Activated T-cell treated with anti-CD3 and anti-CD28 coated beads for 4 hours (primary cell): ENCODE measurements around the gene CFAP161.
"Not testable (repeated sequence)": the region's sequence is repeated elsewhere in the genome, so short reads cannot be mapped to it uniquely, and the experiment has no call there.

ENCODE experiments used
- DNase-seq: peaks from one replicate; pipeline ENCODE4 v3.0.0-alpha.2; 2020

Gene CFAP161

DNA sequence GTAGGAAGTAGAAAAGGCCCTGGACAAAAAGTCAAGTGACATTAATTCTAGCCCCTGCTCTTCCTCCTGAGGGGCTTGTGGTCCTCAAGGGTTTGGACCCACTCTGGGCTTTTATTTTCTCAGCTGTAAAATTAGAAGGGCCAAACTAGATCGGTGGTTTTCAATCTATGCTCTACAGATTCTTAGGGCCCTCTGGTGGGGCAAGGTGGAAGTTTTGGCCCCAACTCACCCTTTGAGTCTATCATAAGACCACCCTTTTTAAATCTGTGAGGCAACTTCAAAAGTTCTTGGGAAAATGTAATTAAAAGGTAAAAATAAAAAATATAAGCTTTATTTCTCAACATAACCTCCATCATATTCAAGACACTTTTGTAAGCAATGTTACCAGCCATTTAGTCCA is 25.6 kb upstream of the CFAP161 start:
- DNase-seq: no peak

DNA sequence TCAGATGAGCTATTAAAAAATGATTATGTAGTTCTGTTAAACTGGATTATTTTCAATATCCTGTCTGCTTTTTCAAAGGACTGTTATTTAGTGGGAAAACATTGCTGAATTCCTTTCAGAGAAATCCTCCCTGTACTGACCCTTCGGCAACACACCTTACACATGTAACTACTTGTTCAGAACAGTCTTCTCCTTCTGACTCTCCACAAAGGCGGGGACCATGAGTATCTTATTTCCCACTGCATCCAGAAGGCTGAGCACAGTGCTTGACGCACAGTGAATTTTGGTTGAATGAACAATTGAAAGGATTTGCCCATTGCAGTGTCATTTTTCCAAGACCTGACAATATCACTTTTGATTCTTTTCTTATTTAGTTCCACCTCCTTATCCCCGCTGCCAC is 23.1 kb upstream of the CFAP161 start:
- no peak for DNase-seq

DNA sequence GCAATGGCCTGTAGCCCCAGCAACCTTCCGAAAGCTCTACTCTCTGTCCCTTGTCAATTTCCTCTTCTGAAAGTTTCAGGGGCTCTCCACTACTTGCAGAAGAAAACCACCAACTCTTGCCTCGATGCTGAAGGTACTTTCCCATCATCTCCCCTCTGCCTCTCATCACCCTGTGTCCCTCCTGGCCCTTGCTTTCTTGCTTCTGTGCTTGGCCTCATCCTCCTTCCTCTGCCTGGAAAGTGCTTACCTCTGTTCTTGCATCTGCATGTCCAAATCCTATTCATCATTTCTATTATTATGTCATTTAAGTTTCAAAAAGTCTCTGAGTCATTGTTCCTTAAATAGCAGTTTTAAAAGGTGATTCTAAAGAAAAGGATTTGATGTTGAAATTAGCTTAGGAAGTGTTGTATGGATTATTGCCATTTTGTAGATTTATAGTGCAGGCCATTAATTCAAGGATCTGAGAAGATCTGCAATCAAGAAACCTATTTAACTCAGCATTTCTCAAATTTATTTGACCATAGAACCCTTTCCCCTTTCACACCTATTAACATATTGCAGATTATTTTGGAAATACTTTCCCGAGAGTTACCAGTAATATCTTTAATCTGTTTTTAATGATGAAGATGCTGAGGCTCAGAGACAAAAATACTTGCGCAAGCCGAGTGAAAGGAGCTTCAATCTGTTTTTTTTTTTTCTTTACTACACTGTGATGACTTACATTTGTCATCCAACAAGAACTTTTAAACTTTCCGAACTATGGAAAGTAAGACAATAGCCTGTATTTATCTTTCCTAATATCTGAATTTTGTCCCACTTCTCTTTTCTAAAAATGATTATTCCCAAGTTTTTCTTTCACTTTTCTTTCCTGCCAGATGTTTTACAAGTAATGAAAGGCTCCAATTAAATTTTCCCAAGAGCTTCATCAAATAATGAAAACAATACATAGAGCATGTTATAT is 22.3 kb upstream of the CFAP161 start:
- no peak for DNase-seq

DNA sequence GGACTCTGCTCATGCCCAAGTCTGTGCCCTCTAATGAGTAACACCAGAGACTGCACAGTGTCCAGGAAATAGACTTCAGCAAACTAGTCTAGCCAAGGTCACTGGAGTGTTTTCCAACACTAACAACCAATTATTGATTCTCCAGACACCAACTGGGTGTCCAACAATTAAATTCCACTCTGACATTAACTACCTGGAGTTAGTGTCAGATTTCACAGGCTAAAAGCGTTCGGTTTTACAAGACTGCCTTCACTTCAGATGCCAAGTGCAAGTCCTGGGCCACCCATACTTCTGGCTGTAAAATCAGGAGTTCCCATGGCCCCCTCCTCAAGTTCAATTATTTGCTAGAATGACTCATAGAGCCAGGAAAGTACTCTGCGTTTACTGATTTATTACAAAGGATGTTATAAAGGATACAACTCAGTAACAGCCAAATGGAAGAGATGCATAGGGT is 20.8 kb upstream of the CFAP161 start:
- no peak for DNase-seq

DNA sequence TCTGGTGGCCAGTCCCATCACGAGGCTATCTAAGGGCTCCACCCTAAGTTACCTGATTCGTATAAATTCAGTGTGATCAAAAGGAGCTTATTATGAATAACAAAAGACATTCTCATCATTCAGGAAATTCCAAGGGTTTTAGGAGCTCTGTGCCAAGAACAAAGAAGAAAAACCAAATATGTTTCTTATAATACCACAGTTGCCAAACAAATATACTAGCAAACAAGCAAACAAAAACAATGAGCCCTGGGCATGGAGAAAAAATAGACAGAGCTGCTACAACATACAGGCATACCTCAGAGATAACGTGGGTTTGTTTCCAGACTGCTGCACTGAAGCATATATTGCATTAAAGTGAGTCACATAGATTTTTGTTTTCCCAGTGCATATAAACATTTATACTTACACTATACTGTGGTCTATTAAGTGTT is 20.2 kb upstream of the CFAP161 start:
- DNase-seq: no peak

DNA sequence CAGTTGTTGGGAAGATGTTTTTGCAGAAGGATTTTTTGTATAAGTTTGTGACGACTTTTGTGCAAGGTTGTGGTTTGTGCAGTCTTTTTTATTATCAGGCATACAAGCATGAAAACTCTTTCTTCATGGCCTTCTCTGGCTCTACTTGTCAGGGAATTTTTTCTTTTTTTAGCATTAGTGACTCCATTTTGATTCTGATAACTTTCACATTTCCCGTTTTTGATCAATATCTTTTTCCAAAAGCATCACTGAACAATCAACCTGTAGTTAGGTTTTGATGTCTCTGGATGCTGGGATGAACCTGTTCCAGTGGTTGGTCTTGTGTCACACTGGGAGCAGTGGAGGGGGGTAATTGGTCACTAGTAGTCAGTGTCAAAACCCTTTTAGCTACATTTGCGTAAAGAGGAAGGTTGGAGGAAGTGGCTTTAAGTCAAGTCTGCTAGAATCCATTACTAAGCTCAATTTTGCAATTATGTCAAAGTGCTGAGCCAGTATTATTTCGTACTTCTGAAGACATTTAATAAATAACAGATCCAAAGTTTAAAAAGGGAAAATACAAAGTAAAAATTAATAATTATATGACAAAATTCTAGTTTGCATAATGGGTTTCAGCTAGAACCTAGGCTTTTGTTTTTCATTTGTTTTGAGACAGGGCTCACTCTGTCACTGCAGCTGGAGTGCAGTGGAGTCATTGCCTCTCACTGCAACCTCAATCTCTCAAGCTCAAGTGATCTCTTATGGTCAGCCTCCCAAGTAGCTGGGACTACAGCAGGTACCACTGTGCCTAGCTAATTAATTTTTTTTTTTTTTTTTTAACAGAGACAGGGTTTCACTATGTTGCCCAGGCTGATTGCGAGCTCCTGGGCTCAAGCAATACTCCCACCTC is 18.8 kb upstream of the CFAP161 start:
- DNase-seq: no peak

DNA sequence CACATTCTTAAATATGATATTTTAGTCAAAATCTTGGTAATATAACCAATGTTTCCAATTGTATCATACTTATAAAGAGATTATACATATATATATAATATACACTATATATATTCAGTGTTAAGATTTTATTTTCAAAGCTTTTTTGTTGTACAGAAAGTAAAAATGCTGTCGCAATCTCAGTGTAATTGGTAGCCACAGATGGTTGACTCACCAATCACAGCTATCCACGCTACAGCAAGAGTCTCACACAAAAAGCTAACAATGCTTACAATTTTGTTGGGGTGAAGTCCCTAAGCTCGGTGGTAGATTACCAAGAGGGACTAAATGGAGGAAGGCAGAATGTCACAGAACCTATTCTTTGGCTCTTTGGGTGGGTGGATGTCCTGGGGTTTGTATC is 16.9 kb upstream of the CFAP161 start:
- no peak for DNase-seq

DNA sequence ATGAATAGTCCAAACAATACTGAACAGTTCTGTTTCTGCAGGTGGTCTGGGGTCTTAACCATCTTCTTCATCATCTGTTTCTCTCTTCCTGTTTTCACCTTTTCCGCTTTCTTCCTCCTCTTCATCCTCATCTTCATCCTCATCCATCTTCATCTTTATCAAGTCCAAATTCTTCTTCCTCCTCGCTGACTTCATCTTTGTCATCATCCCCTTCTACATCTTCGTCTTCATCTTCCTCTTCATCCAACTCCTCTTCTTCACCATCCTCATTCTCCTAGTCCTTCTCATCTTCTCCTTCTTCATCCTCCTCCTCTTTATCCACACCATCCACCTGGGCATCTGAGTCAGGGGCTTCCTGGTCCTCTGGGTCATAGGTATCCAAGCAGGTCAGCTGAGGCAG is 16.5 kb upstream of the CFAP161 start:
- DNase-seq: no peak

DNA sequence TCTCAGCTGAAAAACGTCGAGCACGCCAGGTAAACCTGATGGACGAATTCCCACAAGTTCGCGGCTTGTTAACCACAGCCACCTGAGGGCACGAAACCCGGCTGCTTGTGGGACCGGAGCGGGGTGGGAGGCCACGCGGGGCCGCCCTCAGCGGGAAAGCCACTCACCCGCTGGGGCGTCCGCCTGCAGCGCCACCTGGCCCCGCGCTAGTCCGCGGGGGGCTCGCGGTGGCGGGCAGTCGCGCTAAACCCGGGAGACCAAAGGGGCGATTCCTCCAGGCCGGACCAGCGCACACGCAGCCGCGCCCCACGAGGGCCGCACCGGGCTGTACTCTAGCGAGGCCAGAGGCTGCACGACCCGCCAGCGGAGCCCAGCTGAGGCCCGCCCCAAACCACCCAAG is 15.7 kb upstream of the CFAP161 start:
- DNase-seq: no peak

DNA sequence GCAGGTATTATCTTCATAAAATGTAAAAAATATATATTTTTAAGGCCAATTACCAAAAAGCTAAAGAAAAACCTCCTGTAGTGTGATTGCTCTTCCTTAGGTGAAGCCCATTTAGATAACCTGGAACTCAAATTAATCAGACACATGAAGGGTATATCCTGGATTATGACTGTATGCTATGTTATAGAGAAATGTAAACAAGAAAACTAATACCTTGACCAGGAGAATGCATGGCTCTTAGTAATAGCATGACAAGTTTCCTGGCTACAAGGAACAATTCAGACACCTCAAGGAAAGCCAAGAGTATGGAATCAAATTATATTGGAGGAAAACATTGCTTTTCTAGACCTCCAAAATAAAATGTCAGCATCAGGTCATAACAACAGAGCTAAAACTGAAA is 14.0 kb upstream of the CFAP161 start:
- DNase-seq: no peak

DNA sequence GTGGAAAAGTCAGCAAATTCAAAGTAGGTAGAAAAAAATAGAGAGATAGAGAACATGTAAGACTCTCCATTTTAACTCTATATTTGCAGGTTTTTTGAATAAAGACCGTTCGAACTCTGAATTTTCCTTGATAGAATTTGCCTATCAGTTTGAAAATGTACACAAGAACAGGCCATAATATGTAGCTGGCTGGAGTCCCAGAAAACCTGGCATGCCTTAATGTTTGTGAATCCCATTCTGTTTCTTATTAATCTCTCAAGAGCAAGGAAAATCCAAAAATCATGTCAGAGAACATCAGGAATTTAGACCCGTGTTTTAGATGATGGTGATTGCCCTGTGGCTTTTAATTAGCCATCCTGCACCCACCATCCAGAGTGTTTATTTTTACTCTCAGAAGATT is 7.2 kb upstream of the CFAP161 start:
- DNase-seq: no peak

DNA sequence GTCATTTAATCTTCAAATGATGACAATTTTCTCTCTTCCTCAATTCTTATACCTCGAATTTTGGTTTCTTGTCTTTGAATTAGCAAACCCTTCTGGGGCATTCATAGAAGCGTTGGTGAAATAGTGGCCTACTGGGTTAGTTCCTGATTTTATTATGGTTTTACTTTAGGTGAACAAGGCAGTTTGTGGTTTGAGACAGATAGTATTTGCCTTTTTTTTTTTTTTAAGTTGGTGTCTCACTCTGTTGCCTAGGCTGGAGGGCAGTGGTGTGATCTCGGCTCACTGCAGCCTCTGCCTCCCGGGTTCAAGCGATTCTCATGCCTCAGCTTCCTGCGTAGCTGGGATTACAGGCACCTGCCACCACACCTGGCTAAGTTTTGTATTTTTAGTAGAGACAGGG is 7.4 kb downstream of the CFAP161 start:
- not testable (repeated sequence) for DNase-seq

DNA sequence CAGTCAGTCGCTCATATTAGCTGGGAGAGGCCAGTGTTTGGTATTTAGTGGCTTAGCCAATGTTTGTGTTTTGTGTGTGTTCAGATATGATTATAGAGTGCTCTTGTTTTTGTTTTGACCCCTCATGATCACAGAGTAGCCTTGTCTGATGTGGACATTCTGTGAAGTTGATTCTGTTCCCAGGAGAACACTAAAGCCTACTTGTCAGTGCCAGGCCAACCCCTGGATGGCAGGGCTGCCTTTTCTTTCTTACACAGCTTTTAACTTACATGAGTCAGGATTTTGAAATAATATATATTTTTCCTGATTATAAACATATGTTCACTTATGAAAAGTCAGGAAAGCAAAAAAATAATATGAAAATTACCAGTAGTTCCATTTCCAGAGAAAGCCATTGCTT is 11.9 kb downstream of the CFAP161 start:
- no peak for DNase-seq

DNA sequence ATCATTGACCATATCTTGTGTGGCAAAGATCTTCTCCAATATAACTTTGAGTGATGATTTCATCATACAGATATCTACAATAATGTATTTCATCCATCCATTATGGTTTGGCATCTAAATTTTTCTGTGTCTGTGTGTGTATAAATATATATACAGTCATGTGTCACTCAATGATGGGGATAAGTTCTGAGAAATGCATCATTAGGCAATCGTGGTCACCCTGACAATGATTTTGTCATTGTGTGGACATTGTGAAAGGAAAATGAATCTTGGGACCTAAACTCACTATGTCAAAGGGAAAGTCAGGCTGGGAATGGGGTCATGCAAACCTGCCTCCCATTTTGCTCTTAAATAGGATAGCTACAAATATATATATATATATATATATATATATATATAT is 12.4 kb downstream of the CFAP161 start:
- DNase-seq: no peak

DNA sequence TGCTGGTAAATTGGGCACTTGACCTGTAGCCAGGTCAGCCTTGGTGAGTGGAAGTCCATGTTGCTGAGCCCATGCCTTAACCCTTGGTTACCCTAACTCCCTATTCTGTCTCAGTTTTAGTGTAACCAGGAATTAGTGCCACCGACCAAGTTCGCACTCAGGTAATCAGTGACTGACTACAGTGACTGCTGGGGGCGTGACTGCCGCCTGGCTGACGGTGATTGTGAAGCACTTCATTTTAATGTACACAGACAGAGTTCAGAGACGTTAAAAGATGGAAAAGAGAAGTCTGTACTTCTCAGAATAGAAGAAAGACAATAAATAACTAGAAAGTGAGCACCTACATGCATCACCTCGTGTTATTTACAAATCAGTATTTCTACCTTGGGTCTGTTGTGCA is 17.3 kb downstream of the CFAP161 start:
- DNase-seq: no peak

DNA sequence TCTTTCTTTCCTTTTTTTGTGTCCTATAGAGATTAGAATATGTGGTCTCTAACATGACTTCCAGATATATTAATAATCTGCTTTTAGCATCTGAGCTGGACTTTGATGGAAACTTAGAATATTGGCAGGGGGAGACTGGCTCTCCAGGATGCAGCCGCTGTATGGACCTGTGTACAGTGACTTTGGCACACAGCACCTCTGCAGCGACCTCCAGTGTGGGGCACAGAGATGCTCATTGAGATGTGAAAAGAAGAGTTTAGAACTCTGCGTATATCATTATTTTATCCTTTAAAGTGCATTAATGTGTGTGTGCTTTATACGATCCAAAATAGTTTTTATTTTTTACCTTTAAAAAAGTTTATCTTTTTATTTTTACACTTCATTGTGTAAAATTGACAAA is 18.3 kb downstream of the CFAP161 start:
- no peak for DNase-seq

DNA sequence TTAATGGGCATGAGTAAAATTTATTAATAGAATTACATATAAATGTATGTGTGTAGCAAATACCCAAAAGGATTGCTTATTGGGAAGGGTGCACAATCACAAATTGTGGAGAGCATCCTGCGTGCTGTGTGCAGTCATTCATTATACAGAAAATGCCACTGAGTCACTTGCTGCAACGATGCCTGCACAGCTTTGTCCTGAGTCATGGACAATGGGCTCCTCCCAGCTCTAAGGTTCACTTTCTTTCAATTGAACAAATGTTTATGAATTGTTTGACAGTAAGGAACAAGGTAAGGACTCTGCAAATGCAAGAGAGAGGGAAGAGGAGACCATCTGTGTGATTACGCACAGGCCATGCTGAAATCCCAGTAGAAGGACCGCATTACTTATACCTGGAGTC is 18.7 kb downstream of the CFAP161 start:
- DNase-seq: no peak

DNA sequence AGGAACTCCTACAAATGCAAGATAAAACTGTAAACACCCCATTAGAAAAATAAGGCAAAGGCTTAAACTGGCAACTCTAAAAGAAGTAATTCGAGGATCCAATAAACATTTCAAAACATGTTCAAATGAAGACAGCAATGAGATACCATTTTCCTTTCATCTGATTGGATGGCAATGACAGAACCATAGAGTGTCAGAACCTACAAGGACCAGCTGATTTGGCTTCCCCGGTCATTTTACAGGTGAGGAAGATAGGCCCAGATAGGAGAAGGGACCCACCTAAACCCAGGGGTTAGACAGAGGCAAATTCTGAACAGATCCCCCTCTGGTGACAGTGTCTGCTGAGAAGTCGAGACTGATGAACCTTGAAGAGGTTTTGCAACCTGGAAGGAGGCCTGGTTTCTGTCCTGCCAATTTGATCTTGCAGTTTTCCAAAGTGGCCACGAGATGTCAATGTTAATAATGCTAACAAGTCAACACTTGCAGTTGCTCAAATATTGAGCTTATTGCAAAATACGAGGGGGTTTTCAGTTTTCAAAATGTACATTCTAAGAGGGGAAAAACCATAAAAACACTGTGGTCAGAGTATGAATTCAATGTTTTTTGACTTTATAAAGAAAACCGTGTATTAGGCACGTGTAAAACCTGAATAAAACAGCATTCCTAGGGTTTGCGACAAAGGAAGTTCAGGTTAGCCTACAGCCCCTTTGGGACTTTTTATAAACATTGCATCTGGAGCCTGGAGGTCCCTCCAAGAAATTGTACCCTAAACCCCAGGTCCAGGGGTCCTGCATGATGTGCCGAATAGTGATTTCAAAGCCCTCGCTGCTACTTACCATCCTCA is 21.5 kb downstream of the CFAP161 start:
- no peak for DNase-seq

DNA sequence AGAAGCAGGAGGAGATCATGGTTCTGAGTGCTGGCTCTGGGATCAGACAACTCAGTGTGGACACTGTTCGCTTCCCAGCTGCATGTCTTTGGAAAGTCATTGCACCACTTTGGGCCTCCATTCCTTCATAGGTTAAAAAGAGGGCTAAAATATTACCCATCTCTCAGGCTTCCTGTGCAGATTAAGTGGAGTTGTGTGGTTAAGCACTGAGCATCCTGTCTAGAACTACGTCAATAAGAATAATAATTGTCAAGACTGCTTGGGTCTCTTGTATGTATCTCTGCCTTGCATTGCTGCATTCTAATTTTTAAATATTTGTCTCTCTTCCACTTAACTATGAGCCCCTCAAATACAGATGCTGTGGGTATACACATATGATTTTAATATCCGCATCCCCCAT is 22.3 kb downstream of the CFAP161 start:
- no peak for DNase-seq

DNA sequence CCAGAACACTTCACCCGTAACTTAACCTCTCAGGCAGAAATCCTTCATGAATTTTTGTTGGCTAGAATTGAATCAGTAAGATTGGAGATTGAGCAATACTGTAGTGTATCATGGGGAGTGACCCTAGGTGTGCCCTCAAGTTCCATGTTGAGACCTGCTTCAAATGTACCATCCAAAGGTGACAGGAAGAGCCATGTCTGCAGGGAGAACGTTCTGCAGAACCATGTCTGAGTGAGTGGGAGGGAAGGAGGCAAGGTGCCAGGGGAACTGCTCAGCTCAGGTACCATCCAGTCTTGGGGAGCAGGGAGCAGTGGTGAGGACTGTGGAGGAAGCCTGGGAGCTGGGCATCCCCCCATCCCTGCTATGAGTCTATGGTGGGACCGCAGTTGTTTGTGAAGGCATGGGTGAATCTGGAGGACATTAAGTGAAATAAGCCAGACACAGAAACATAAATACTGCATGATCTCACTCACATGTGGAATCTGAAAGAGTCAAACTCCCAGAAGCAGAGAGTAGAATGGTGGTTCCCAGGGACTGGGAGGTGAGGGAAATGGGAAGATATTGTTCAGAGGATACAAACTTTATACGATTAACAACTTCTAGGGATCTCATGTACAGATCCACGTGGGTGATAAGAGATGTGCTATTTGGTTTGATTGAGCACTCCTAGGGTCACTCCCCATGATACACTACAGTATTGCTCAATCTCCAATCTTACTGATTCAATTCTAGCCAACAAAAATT is 23.3 kb downstream of the CFAP161 start:
- no peak for DNase-seq

DNA sequence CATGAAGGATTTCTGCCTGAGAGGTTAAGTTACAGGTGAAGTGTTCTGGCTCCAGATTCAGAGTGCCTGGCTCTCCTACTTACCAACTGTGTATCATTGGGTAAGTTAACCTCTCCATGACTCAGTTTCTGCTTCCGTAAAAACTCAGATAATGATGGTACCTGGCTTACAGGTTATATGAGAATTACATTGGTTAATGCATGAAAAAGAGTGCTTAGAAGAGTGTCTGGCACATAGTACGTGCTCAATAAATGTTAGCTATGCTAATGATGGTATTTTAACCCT is 23.8 kb downstream of the CFAP161 start:
- no peak for DNase-seq

DNA sequence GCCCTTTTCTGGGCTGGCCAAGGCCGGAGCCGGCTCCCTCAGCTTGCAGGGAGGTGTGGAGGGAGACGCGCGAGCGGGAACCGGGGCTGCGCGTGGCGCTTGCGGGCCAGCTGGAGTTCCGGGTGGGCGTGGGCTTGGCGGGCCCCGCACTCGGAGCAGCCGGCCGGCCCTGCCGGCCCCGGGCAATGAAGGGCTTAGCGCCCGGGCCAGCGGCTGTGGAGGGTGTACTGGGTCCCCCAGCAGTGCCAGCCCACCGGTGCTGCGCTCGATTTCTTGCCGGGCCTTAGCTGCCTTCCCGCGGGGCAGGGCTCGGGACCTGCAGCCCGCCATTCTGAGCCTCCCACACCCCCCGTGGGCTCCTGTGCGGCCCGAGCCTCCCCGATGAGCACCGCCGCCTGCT is 24.5 kb downstream of the CFAP161 start:
- not testable (repeated sequence) for DNase-seq
